HepG2 (cell line): ENCODE data around the gene CFAP97. TPM values are rescaled to one million over a fixed set of nuclear protein-coding genes. Genes with fewer than 3 reads are reported as not detected.

Experiments used
- BCL6 ChIP-seq: IDR thresholded peaks from 2 replicates; pipeline ENCODE4 v1.6.1; 2016; ENCODE audit warnings: missing genetic modification reagents, missing compliant biosample characterization
- CHCHD3 ChIP-seq: sonication (generic); formaldehyde crosslinking; IDR thresholded peaks from 2 replicates; pipeline ENCODE4 v1.8.0; 2022; ENCODE audit warnings: mild to moderate bottlenecking, missing genetic modification reagents, moderate library complexity
- GABPB1 ChIP-seq: IDR thresholded peaks from 2 replicates; pipeline ENCODE4 v1.6.1; 2016; ENCODE audit warnings: mild to moderate bottlenecking, missing genetic modification reagents, moderate library complexity, missing compliant biosample characterization
- GLI4 ChIP-seq: sonication (generic); formaldehyde crosslinking; IDR thresholded peaks from 2 replicates; pipeline ENCODE4 v1.5.1; 2020; ENCODE audit warnings: missing genetic modification reagents, mild to moderate bottlenecking, moderate library complexity, borderline replicate concordance
- KLF15 ChIP-seq: sonication (generic); formaldehyde crosslinking; IDR thresholded peaks from 2 replicates; pipeline ENCODE4 v1.8.1; 2023; ENCODE audit warnings: borderline replicate concordance, mild to moderate bottlenecking, inconsistent platforms, missing genetic modification reagents, mixed read lengths
- NFATC3 ChIP-seq: sonication (generic); formaldehyde crosslinking; IDR thresholded peaks from 2 replicates; pipeline ENCODE4 v1.5.1; 2020; ENCODE audit warnings: mild to moderate bottlenecking, missing genetic modification reagents
- NR1H2 ChIP-seq: sonication (generic); formaldehyde crosslinking; IDR thresholded peaks from 2 replicates; pipeline ENCODE4 v1.8.1; 2022; ENCODE audit warnings: low read depth, missing genetic modification reagents, borderline replicate concordance
- SOX6 ChIP-seq, 2 experiments: fragments of 450-650 bp in 1 of 2; sonication (generic) in 1 of 2; formaldehyde crosslinking in 1 of 2; IDR thresholded peaks; 2 replicates each; pipeline versions ENCODE4 v1.4.0 to v1.6.1; 2017 to 2020; ENCODE audit warnings: antibody characterized with exemption in 1 of 2, mild to moderate bottlenecking in 1 of 2, missing genetic modification reagents in 1 of 2
- THRA ChIP-seq: sonication (generic); formaldehyde crosslinking; IDR thresholded peaks from 2 replicates; pipeline ENCODE4 v1.4.0; 2020; ENCODE audit warnings: missing genetic modification reagents, borderline replicate concordance
- ZBTB25 ChIP-seq: IDR thresholded peaks from 2 replicates; pipeline ENCODE4 v1.6.1; 2018; ENCODE audit warnings: missing genetic modification reagents
- ZNF124 ChIP-seq: sonication (generic); formaldehyde crosslinking; IDR thresholded peaks from 2 replicates; pipeline ENCODE4 v1.4.0; 2020; ENCODE audit warnings: missing genetic modification reagents
- ZNF282 ChIP-seq: fragments of 450-650 bp; IDR thresholded peaks from 2 replicates; pipeline ENCODE4 v1.6.1; 2018; ENCODE audit not compliant: partially characterized antibody
- ZNF512B ChIP-seq: sonication (generic); formaldehyde crosslinking; IDR thresholded peaks from 2 replicates; pipeline ENCODE4 v1.5.1; 2020; ENCODE audit warnings: missing genetic modification reagents, mild to moderate bottlenecking, borderline replicate concordance
- ZNF547 ChIP-seq: sonication (generic); formaldehyde crosslinking; IDR thresholded peaks from 2 replicates; pipeline ENCODE4 v1.5.1; 2020; ENCODE audit warnings: mild to moderate bottlenecking, missing genetic modification reagents
- ZNF557 ChIP-seq: sonication (generic); formaldehyde crosslinking; IDR thresholded peaks from 2 replicates; pipeline ENCODE4 v1.4.0; 2020; ENCODE audit warnings: missing genetic modification reagents
- ZNF687 ChIP-seq: sonication (generic); formaldehyde crosslinking; IDR thresholded peaks from 2 replicates; pipeline ENCODE4 v1.5.1; 2020; ENCODE audit warnings: mild to moderate bottlenecking, missing genetic modification reagents, moderate library complexity
- polyA plus RNA-seq, 8 experiments: library from polyadenylated mRNA; depleted of rRNA in 3 of 8; stranded (reverse) in 7 of 8; unstranded in 1 of 8; fragments of >200 nt; fragmentation: Illumina TruSeq in 4 of 8; extraction: Trizol in 4 of 8; gene quantifications; 2 replicates each; pipeline versions ENCODE4 v1.2.1 to v1.2.3, GENCODE V29; 2011 to 2016; ENCODE audit warnings: low read depth in 4 of 8, missing spikeins in 1 of 8, mixed read lengths in 1 of 8; ENCODE audit not compliant: insufficient read depth in 1 of 8
- total RNA-seq, 5 experiments: library from RNA; depleted of rRNA; stranded (reverse); fragments of >200 nt; fragmentation: Illumina TruSeq; extraction: Trizol; gene quantifications; 2 replicates each; pipeline ENCODE4 v1.2.3, GENCODE V29; 2016; ENCODE audit warnings: low read depth in 1 of 5

The CFAP97 gene
- total and polyA plus RNA-seq, 2 of the 13 experiments (the other 11 are each of a cell fraction or from before 2014, with no cell fraction given) = 32.1 to 44.4 TPM

GRCh38 chr4:185127021-185127925, 76.5 kb downstream of the CFAP97 start (continued):
- TF ChIP-seq ZNF687 = peak; percentile 58
- TF ChIP-seq CHCHD3 = 0 out of 2 replicates have a peak, but pooled peaks have one; percentile 60
- peak; percentile 81; the same call in 1 of the 2 replicates for TF ChIP-seq GLI4 (CRISPR knock-in tag)
- TF ChIP-seq ZNF557 (CRISPR knock-in tag) = no peak
- no peak for TF ChIP-seq ZBTB25
- peak; percentile 44 for TF ChIP-seq BCL6 (CRISPR knock-in tag)
- TF ChIP-seq SOX6 (IDR thresholded peaks at IDR 0.05) = no peak
- peak; percentile 21; the same call in 1 of the 2 replicates for TF ChIP-seq SOX6 (CRISPR knock-in tag; IDR thresholded peaks at IDR 0.05)
- TF ChIP-seq ZNF512B (CRISPR knock-in tag) = peak; percentile 56; the same call in 1 of the 2 replicates
- no peak for TF ChIP-seq NR1H2 (CRISPR knock-in tag)
- TF ChIP-seq THRA = 0 out of 2 replicates have a peak, but pooled peaks have one; percentile 15
- TF ChIP-seq KLF15 (CRISPR knock-in tag) = no peak
- peak; percentile 26; the same call in 1 of the 2 replicates for TF ChIP-seq GABPB1 (CRISPR knock-in tag)
- peak; percentile 62; the same call in 1 of the 2 replicates for TF ChIP-seq ZNF547 (CRISPR knock-in tag)
- 0 out of 2 replicates have a peak, but pooled peaks have one; percentile 57 for TF ChIP-seq NFATC3 (CRISPR knock-in tag)
- TF ChIP-seq ZNF124 (CRISPR knock-in tag) = no peak
- TF ChIP-seq ZNF282 = no peak
